GM21447 (cell line): ENCODE data around the gene SRMS.

ENCODE experiments used
- ATAC-seq: cut with Tn5 transposase; IDR thresholded peaks from one replicate; pipeline ENCODE4 v1.9.1; 2021; ENCODE audit not compliant: unreplicated experiment

Gene SRMS

GRCh38 chr20:63553933-63554290 lies 6.4 kb upstream of the SRMS start, which contains the start of gene FNDC11:
TSS of gene FNDC11 (plus strand) at chr20:63554159. CDS start at chr20:63555664, 1,505 bp downstream.
- ATAC-seq = peak; percentile 23

DNA sequence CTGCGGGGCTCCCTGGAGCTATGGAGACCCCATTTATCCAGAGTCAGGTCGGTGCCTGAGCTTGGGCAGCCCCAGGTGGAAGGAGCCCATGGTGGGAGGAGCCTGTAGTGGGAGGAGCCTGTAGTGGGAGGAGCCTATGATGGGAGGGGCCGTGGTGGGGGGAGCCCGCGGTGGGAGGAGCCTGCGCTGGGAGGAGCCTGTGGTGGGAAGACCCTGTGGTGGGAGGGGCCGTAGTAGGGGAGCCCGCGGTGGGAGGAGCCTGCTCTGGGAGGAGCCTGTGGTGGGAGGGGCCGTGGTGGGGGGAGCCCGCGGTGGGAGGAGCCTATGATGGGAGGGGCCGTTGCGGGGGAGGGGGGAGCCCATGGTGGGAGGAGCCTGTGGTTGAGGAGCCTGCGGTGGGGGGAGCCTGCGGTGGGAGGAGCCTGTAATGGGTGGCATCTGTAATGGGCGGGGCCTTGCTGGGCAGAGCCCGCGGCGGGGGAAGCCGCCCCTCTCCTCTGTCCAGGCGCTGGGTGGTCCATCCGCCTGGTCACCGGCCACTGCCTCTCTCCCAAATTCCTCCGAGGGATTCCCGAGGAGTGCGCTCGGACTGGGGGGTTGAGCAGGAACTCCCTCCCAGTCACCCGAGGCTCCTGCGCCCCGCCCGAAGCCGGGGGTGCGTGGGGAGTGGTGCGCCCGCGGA lies 5.8 kb upstream of the SRMS start:
- peak; percentile 46 for ATAC-seq

DNA sequence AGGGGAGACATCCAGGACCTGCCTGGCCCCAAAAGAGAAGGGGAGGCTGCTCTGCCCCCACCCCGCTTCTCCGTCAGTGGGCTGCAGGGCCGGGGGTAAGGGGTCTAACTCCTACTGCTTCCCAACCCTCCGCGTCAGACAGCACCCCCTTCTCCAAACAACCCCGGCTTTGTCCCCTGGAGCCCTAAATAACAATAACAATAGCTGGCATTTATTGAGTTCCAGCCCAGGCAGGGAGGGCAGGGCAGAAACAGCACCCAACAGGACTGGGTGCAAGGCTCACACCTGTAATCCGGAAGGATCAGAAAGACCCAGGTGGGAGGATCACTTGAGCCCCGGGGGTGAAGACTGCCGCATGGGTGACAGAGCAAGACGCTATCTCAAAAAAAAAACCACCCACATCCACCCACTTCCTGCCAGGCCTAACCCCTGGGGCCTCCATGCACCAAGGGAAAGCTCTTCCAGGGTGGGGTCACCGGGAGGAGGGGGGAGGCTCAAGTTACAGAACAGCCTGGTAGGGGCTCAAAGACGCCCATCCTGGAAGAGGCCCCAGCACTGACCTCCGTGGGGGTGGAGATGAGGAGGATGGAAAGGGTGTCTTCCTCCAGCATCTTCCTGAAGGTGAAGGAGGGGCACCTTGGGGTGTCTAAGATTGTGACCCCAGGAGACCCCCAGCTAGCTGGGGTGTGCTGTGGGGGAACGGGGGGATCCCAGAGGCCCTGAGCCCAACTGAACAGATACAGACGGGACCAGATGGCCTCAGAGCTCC lies 5.1 kb upstream of the SRMS start:
- peak; percentile 52 for ATAC-seq

DNA sequence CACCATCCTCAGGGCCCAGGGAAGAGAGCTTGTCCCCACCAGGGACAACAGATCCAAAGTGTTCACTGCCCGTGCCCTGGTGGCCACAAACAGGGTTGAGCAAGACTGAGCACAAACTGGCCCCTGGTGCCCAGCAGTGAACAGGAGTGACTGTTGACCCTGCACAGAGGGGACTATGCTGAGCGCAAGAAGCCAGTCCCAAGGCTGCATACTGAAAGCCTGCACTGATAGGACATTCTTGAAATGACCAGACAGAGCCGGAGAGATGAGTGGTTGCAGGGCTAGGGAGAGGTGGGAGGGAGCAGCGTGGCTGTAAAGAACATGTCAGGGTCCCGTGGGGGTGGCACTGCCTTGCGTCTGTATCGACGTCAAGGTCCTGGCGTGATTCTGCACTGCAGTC lies 3.5 kb upstream of the SRMS start:
- ATAC-seq = no peak

- ATAC-seq = no peak
Observed at GRCh38 chr20:63549679-63550282, 2.2 kb upstream of the SRMS start.

DNA sequence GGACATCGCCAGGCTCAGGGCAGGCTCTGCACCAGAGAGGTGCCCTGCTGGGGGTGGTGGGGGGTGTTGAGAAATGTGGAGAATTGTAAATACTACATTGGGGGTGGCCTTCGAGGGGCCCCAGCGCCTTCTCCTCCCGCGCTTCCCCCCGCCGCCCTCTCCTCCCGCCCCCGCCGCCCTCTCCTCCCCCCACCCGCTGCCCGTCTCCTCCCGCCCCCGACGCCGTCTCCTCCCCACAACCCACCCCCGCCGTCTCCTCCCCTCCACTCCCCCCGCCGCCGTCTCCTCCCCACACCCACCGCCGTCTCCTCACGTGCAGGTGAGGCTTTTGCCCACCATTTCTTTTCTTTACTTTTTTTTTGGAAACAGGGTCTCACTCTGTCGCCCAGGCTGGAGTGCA lies 1.5 kb upstream of the SRMS start:
- ATAC-seq = no peak

- no peak for ATAC-seq
Observed at GRCh38 chr20:63548542-63548941, 993 bp upstream of the SRMS start.

DNA sequence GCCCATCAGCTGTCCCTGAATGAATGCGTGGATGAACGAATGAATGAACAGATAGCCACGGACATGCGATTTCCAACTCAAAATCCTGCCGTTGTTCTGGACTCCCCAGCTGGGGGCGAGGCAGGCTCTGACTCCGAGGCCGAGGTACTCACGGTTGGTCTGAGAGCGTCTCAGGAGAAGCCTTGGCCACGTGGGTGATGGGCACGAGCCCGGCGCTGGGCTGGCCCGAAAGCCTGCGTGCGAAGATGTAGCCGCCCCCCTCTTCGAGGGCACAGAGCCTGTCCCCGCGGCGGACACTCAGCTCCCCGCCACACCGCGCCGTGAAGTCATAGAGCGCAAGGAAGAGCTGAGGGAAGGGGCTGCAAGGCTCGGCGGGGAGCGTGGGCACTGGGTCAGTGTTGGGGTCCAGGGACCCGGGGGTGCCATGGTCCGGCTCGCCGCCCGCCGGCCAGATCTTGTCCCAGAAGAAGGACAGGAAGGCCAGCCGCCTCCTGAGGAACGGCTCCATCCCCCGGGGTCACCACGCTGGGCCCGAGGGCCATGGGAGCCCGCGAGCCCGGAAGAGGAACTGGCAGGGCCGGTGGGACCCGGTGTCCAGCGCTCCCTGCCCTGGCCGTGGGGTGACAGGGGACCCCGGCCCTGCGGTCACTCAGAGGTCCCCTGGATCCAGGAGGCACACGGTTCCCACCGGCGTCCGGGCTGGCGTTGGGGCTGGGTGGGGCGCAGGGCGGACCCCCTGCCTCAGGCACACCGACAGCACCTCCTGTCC lies 409 bp downstream of the SRMS start:
- ATAC-seq = no peak

GRCh38 chr20:63546256-63546955 lies 1.1 kb downstream of the SRMS start:
- ATAC-seq = no peak

GRCh38 chr20:63545814-63546213 lies 1.7 kb downstream of the SRMS start:
- ATAC-seq = no peak

GRCh38 chr20:63544958-63545516 lies 2.5 kb downstream of the SRMS start:
- no peak for ATAC-seq

DNA sequence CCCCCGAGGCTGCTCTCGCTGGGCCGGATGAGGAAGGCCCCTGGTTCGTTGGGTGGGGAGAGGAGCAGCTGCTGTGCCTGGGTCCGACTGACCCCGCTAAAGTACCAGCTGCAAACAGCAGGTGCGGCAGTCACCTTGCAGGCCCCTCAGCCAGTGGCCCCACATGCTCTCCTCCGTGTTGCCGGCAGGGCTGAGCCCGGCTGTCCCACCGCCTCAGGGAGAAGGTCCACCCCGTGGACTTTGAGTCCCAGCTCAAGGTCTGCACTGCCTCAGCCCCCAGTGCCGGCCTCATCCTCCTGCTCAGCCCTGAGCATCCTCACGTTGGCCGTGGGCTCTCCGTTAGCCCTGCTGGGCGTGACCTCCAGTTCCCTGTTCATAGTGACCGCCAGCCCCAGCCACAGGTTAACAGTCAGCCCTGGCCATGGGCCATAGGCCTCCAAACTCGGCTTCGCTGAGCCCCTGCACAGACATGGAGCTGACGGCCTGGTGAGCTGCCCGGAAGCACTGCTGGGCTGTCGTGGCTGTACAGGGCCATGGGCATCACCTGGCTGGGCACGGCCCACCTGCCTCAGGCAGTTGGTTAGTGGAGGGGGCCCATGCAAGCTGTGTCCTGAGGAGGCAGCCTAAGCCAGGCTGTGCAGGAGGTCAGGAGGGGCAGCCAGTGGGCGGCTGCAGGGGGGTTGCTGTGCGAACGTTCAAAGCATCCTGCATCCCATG lies 3.1 kb downstream of the SRMS start:
- ATAC-seq = no peak

- ATAC-seq = no peak
Observed at GRCh38 chr20:63543733-63544132, 3.8 kb downstream of the SRMS start.

GRCh38 chr20:63543131-63543530 lies 4.4 kb downstream of the SRMS start:
- ATAC-seq = no peak

DNA sequence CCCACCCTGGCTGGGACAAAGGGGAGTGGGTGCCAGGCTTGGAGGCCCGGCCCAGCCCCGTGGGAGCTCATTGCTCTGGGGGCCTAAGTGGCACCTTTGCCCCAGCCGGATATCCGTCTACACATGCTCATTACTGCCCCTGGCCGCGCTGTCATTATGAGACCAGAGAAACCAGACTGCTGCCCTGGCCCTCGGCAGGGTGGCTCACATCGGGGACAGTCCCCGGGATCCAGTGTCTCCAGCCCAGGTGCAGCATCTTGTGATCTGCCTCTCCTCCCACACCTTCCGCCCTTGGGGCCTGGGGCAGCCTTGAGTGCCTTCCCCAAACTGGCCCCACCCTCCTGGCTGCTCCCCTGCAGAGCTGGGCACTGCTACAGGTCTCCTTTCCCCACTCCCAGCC lies 4.9 kb downstream of the SRMS start:
- ATAC-seq = no peak

DNA sequence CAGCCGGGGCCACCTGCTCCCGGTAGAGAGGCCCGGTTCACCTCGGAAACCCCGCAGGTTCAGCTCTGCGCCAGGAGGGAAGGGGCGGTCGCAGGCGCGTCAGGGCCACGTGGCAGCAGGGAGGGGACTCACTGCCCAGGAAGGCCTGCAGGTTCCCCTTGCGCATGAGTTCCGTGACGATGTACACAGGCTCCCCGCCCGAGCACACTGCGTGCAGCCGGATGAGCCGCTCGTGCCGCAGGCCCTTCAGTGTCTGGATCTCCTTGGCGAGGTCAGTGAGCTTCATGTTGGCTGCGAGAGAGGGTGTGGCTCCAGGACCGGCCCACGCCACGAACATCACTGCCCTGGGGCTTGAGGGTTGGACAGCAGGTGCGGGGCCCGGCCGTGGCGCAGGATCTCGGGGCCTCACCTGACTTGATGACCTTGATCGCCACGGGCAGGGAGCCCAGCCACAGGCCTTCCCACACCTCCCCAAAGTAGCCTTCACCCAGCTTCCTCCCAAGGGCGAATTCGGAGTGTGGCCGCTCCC lies 5.5 kb downstream of the SRMS start:
- no peak for ATAC-seq

DNA sequence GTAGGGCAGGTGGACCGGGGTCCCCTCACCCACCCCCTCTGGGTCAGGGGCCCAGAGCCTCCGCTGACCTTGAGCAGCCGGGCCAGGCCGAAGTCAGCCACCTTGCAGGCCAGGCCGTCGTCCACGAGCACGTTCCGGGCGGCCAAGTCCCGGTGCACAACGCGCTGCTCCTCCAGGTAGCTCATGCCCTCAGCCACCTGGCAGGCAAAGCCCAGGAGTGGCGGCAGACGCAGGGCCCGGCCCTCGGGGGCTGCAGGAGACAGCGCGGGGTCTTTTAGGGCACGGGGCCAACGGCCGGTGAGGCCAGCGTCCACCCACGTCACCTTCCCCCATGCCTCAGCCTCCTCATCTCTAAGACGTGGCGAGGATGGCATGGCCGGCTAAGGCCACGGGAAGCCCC lies 6.2 kb downstream of the SRMS start:
- no peak for ATAC-seq

GRCh38 chr20:63540417-63541186 lies 6.9 kb downstream of the SRMS start:
- ATAC-seq = no peak
